Thyroid gland (tissue), 4 donors: Measurements from ENCODE around the gene TEX30. TPM values are rescaled to one million over a fixed set of nuclear protein-coding genes. Genes with fewer than 3 reads are reported as not detected.
A peak's percentile ranks its signal among the peaks of the same experiment; 100 is the strongest.

Experiments used
- DNase-seq, 2 donors: peaks; one replicate each; pipeline ENCODE4 v3.0.0-alpha.2; 2019
- H3K27ac ChIP-seq, 3 donors: fragments of 200-600 bp; sonication (generic); 1 replicate in 2 of 3; 2 replicates in 1 of 3; pipeline ENCODE4 v1.5.1; 2016 to 2019; ENCODE audit warnings: mild to moderate bottlenecking in 1 of 3, moderate library complexity in 1 of 3
- H3K27me3 ChIP-seq: fragments of 200-600 bp; sonication (generic); one replicate; pipeline ENCODE4 v1.5.1; 2019
- H3K36me3 ChIP-seq, 2 donors: fragments of 200-600 bp; sonication (generic); one replicate each; pipeline ENCODE4 v1.5.1; 2016 to 2019
- H3K4me1 ChIP-seq, 2 donors: fragments of 200-600 bp; sonication (generic); one replicate each; pipeline ENCODE4 v1.5.1; 2017 to 2019
- H3K4me3 ChIP-seq, 3 donors: fragments of 200-600 bp; sonication (generic); replicated peaks in 1 of 3; 1 replicate in 2 of 3; 2 replicates in 1 of 3; pipeline ENCODE4 v1.5.1; 2016; ENCODE audit warnings: mild to moderate bottlenecking in 1 of 3
- H3K9me3 ChIP-seq: fragments of 200-600 bp; sonication (generic); one replicate; pipeline ENCODE4 v1.5.1; 2017
- POLR2A ChIP-seq, 2 donors: fragments of 450-650 bp; IDR thresholded peaks; one replicate each; pipeline ENCODE4 v1.6.1; 2017; ENCODE audit warnings: antibody characterized with exemption in 2 of 2, mild to moderate bottlenecking in 2 of 2, moderate library complexity in 1 of 2
- WGBS, 2 donors: methylation state at CpG; one replicate each; pipeline ENCODE4 v1.1.5; 2017; 5-methylcytosine and 5-hydroxymethylcytosine counted together
- intact Hi-C: fragments of 100-400 bp; cut with DNase I; formaldehyde crosslinking; loops from one replicate; pipeline ENCODE4 v1.15.1; 2023
- total RNA-seq, 4 donors: library from RNA; depleted of rRNA; stranded (reverse); fragments of >200 nt; gene quantifications; one replicate each; pipeline ENCODE4 v1.2.3, GENCODE V29; 2016
- TF ChIP-seq, protein P1 (sequence below), 6 experiments: fragments of 200-600 bp in 3 of 6; fragments of 450-650 bp in 3 of 6; sonication (generic) in 3 of 6; IDR thresholded peaks; one replicate each; pipeline ENCODE4 v1.5.1; 2016 to 2019; ENCODE audit warnings: antibody characterized with exemption in 6 of 6, mild to moderate bottlenecking in 2 of 6, inconsistent platforms in 1 of 6, moderate library complexity in 1 of 6

Gene TEX30
- total RNA-seq, 4 donors from 2014 or later = 5.8 to 17.7 (median 8.9) TPM

GRCh38 chr13:102800145-102801041, 26.8 kb upstream of the TEX30 start:
- Histone ChIP-seq H3K27ac (peak overlapping the region; percentile 48 to 76 (median 69)), H3K27me3 (no peaks in the 10 kb centered on the region), H3K9me3 (no peaks in the 10 kb centered on the region), H3K4me1 (peaks cover 0 to 10% of the 10 kb centered on the region in 2 donors), H3K36me3 (no peaks in the 10 kb centered on the region), H3K4me3 (peak overlapping the region; percentile 37 to 77 (median 66))
- peak; percentile 77 to 81 for DNase-seq
- TF ChIP-seq, protein P1, sequence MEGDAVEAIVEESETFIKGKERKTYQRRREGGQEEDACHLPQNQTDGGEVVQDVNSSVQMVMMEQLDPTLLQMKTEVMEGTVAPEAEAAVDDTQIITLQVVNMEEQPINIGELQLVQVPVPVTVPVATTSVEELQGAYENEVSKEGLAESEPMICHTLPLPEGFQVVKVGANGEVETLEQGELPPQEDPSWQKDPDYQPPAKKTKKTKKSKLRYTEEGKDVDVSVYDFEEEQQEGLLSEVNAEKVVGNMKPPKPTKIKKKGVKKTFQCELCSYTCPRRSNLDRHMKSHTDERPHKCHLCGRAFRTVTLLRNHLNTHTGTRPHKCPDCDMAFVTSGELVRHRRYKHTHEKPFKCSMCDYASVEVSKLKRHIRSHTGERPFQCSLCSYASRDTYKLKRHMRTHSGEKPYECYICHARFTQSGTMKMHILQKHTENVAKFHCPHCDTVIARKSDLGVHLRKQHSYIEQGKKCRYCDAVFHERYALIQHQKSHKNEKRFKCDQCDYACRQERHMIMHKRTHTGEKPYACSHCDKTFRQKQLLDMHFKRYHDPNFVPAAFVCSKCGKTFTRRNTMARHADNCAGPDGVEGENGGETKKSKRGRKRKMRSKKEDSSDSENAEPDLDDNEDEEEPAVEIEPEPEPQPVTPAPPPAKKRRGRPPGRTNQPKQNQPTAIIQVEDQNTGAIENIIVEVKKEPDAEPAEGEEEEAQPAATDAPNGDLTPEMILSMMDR (IDR thresholded peaks at IDR 0.05) = peak; percentile 15 to 77 (median 55)
- TF ChIP-seq POLR2A (IDR thresholded peaks at IDR 0.05) = peak in 1 of 2 donors; percentile 34
- intact Hi-C loops = no loop called here
- 4 to 5% methylated on average over 29 to 31 of the region's 81 CpGs for WGBS, 2 donors

DNA sequence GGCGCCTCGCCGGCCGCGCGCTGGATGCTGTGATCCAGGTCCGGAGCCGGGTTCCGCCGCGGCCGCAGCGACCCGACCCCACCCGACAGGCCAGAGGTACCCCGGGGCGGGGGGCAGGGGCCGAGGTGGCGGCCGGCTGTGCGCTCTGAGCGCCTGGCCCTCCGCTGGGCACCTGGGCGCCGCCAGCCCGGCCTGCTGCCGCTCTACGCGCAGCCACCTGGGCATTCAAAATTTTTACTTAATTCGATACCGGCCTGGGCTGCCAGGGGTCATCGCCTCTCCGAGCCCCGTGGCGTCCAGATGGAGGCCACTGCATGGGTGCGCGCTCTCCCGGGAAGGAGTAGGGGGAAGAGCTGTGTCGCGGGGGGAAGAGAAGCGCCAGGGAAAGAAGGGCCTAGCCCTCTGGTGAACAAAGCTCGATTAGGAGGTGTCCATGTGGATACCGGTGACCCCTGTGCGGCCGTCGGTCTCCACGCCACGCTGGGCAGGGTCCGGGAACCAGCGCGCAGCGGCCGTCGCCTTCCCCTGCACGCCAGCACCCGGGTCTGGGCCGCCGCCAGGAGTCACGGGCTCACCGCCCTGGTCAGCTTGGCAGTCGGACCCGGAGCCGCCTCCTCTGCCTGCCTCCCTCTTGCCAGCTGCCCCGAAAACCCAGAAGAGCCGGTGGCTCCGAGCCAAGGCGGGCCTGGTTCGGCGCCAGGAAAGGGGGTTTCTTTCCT, 26.0 kb upstream of the TEX30 start:
- WGBS, 2 donors = 0 to 1% methylated on average over 16 to 30 of the region's 69 CpGs
- no peak for TF ChIP-seq POLR2A (IDR thresholded peaks at IDR 0.05)
- TF ChIP-seq, protein P1 (IDR thresholded peaks at IDR 0.05) = no peak

DNA sequence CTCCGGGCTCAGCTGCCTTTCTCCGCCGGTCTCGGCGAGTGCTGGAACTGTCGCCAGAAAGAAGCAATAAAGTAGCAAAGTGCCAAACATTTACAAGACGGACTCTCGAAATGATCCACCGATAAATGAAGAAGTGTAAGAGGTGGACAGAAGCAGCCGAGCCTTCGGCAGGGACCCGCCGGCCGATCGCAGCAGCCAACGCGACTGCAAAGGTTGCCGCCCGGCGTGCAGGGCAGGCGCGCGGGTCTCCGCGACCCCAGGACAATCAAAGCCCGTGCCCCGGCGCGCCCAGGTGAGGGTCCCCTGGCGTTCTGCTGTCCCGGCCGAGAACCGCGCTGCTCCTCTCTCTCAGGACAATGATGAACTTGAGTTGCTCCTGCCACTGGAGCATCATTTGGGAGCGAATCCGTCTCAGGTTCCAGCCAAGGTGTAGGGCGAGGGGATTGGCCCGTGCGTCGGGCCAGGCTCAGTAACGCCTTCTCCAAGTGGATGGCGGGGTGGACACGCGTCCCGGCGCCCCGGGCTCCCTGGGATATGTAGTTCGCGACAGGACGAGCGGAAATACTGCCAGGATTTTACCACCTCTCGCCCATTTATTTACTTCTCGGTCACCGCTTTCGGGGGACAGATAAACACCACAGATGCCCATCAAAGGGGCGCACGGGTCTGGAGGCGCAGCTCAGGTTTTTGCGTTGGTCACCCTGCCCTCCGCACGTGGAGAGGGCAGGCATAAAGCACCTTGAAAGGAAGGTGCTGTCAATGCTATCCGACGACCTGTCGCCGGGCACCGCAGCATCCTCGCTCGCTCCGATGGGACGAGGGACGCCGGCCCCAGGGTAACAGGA, 25.2 kb upstream of the TEX30 start, which contains the start of the genes BIVM and POGLUT2:
Gene BIVM, plus strand, starts transcription at position 539 of the 845 bp plus-strand sequence. CDS start 8,149 bp downstream, outside the sequence.
Gene POGLUT2, minus strand, starts transcription at position 396 of the 845 bp plus-strand sequence. Its CDS starts 306 bp downstream, at position 90.
- Histone ChIP-seq H3K4me1 (peaks cover 0 to 10% of the 10 kb centered on the region in 2 donors), H3K36me3 (no peaks in the 10 kb centered on the region), H3K27ac (peak within 1 kb of the TSS; percentile 10 to 76 (median 69)), H3K9me3 (no peaks in the 10 kb centered on the region), H3K4me3 (peak within 1 kb of the TSS; percentile 37 to 77 (median 66)), H3K27me3 (no peaks in the 10 kb centered on the region)
- peak; percentile 89 to 93 for DNase-seq
- TF ChIP-seq POLR2A (IDR thresholded peaks at IDR 0.05) = peak in 1 of 2 donors; percentile 27
- TF ChIP-seq, protein P1 (IDR thresholded peaks at IDR 0.05) = no peak
- WGBS, 2 donors = 0 to 3% methylated on average over 17 to 56 of the region's 72 CpGs
- intact Hi-C loops = loop anchor here (5.0 kb wide), 1 partner anchor 207 kb away; no protein-coding TSS in a partner anchor

More for the DNA sequence above, 26.0 kb upstream of the TEX30 start:
- DNase-seq = peak; percentile 31 to 33
- Histone ChIP-seq H3K4me3 (peak overlapping the region; percentile 37 to 77 (median 66)), H3K36me3 (no peaks in the 10 kb centered on the region), H3K4me1 (peaks cover 0 to 10% of the 10 kb centered on the region in 2 donors), H3K27me3 (no peaks in the 10 kb centered on the region), H3K9me3 (no peaks in the 10 kb centered on the region), H3K27ac (peak overlapping the region; percentile 10 to 76 (median 69))
- intact Hi-C loops = loop anchor here (5.0 kb wide), 1 partner anchor 207 kb away; no protein-coding TSS in a partner anchor

GRCh38 chr13:102793611-102794355, 20.2 kb upstream of the TEX30 start:
- intact Hi-C loops = no loop called here
- H3K9me3 ChIP-seq = no peaks in the 10 kb centered on the region
- 84 to 89% methylated on average over 9 of the region's 9 CpGs for WGBS, 2 donors

More at GRCh38 chr13:102793611-102794355, 20.2 kb upstream of the TEX30 start:
- Histone ChIP-seq H3K27me3 (no peaks in the 10 kb centered on the region), H3K4me1 (no peaks in the 10 kb centered on the region), H3K36me3 (no peaks in the 10 kb centered on the region), H3K27ac (no peak overlapping the region), H3K4me3 (no peak overlapping the region)
- TF ChIP-seq POLR2A (IDR thresholded peaks at IDR 0.05) = no peak
- TF ChIP-seq, protein P1 (IDR thresholded peaks at IDR 0.05) = no peak
- DNase-seq = no peak
